HG02759 (cell line): ENCODE measurements around the gene SNX9.
A peak's percentile ranks its signal among the peaks of the same experiment; 100 is the strongest.
"Not testable (repeated sequence)": the region's sequence is repeated elsewhere in the genome, so short reads cannot be mapped to it uniquely, and the experiment has no call there.

ENCODE experiments used
- ATAC-seq: cut with Tn5 transposase; IDR thresholded peaks from one replicate; pipeline ENCODE4 v1.9.1; 2021; ENCODE audit warnings: mild to moderate bottlenecking, moderate library complexity; ENCODE audit not compliant: unreplicated experiment

SNX9 gene

DNA sequence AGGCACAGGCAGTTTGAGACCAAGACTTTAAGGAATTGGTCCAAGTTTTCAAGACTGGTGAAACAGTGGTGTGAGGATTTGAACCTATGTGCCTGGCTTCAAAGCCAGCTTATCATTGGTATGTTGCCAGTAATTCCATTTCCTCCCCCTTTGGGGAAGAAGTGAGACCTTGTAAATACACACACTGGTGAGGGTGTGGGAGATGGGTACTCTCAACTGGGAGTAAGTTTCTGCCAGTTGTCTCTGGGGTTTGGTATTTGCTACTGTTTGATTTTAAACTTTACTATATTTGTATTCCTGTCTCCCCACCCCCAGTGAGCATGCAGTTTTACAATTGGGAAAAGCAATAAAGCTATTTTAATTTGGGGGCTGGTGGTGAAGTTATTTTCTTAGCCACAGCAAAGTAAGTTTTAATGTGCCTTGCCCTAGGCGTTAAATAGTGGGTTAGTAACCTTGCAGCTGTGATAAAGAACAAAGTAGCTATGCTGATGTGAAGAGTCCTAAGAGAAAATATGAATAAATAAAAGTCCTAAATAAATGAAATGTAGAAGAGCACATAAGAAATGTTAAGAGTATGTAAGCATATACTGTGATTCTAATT is 31.0 kb downstream of the SNX9 start:
- no peak for ATAC-seq

DNA sequence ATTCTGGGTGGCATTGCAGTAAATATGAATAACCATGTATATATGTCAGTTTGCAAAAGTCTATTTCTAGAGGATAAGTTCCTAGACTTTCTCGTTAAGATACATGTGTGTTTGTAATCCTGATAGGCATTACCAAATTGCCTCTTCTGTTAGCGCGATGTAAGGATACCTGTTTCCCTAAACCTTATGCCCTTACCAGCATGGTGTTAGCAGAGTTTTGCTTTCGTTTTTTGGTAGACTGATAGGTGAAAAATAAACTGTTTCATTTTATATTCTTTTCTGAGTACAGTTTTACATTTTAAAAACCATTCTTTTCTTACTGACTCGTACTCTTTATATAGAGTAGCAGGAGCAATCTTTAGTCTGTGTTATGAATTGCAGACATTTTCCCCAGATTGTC is 32.3 kb downstream of the SNX9 start:
- ATAC-seq = no peak

DNA sequence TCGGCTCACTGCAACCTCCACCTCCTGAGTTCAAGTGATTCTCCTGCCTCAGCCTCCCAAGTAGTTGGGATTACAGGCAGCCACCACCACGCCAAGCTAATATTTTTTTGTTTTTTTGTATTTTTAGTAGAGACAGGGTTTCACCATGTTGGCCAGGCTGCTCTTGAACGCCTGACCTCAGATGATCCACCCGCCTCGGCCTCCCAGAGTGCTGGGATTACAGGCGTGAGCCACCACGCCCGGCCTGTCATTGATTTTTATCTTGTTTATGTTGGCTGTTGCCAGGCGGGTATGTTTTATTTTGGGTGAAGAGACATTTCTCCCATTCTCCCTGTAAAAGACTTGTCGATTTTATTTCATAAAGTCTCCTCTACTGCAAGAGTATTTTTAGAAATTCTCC is 32.8 kb downstream of the SNX9 start:
- not testable (repeated sequence) for ATAC-seq

DNA sequence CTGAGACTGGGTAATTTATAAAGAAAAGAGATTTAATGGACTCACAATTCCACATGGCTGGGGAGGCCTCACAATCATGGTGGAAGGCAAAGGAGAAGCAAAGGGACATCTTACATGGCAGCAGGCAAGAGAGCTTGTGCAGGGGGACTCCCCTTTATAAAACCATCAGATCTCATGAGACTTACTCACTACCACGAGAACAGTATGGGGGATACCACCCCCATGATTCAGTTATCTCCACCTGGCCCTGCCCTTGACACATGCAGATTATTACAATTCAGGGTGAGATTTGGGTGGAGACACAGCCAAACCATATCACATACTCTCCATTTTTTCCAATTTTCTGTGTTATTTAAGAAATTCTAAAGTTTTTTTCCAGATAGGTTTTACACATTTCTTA is 35.6 kb downstream of the SNX9 start:
- not testable (repeated sequence) for ATAC-seq

DNA sequence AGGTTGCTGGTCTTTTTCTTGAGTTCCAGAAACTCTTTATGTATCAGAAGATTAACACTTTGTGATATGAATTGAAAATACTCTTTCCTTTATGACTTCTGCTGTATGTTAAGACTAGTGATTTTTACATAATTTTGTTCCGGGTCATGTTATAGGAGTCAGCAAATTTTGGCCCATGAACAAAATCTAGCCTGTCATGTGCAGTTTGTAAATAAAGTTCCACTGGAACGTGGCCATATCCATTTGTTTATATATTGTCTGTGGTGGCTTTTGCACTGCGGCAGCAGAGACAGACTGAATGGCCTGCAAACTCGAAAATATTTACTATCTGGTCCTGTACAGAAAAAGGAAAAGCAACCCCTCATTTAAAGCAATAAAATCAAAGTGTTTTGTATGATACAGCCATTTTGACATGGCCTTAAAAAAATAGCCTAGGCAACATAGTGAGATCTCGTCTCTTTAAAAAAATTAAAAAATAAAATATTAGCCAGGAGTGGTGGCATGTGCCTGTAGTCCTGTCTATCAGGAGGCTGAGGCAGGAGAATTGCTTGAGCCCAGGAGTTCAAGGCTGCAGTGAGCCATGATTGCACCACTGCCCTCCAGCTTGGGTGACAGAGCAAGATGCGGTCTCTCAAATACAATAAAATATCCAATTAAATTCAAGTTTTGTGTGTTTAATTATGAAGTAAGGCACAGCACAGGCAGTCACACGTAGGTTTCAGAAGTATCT is 36.9 kb downstream of the SNX9 start:
- no peak for ATAC-seq

DNA sequence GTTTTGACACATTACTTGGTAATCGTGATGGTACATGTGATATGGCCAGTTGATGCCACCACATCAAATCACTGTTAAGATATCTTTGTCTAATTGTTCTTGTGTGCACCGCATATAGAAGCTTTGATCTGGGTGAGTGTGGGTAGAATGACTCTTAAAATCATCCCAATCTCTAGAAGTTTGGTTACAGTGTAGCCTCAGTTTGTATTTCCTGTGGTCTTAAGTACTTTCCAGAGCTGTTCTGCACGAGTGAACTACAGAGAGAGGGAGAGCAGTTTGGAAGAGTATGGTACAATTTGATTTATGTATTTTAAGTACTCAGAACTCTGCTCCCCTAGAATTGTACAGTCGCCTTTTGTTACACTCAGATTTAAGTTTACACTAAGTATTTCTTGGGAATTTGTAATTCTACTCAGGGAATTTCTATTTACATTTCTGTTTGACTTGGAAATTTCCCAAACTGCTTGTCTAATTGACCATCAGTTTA is 37.5 kb downstream of the SNX9 start:
- ATAC-seq = no peak

DNA sequence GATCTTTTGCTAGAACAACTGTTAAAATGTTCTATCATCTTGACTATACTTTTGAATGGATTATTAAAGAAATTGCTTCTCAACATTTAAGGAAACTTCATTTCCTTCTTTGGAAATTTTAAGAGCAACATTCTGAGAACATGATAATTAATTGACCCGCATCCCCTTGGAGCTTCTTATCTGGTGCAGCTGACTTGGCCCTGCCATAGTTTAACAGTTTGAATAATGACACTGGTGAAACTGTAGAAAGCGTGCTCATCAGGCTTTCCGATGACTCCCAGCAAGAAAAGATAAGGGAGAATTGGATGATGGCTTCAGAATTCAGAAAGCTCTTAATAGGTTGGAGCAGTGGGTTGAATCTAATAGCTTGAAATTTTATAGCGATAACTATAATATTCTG is 38.1 kb downstream of the SNX9 start:
- no peak for ATAC-seq

DNA sequence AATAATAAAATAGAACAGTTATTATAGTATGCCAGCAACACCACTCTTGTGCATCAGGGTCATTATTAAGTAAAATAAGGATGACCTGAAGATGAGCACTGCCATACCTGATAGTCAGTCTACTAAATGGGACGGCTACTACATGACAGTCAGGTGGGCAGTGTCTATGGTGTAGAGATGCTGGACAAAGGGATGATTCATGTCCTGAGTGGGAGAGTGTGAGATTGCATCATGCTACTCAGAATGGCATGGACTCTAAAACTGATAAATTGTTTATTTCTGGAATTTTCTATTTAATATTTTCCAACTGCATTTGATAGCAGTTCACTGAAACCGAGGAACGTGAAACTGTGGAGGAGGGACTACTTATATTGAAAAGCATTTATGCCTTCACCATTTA is 38.8 kb downstream of the SNX9 start:
- no peak for ATAC-seq

DNA sequence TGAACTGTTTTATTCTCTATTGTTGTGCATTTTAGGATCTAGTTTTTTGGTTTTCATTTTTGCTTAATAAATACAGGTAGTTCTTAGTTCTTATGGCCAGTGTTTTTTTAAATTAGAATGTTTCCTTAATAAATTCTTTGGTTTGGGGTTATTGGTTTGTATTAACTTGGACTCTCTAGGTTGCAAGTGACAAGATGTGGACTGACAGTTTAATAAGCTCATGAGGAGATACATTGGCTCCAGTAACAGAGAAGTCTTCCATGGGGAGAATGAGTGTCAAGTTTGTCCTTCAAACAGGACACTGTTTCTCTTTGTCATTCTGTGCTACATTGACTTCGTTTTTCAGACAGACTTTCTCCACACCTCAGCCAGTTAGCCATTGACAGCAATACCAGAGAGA is 39.7 kb downstream of the SNX9 start:
- no peak for ATAC-seq

DNA sequence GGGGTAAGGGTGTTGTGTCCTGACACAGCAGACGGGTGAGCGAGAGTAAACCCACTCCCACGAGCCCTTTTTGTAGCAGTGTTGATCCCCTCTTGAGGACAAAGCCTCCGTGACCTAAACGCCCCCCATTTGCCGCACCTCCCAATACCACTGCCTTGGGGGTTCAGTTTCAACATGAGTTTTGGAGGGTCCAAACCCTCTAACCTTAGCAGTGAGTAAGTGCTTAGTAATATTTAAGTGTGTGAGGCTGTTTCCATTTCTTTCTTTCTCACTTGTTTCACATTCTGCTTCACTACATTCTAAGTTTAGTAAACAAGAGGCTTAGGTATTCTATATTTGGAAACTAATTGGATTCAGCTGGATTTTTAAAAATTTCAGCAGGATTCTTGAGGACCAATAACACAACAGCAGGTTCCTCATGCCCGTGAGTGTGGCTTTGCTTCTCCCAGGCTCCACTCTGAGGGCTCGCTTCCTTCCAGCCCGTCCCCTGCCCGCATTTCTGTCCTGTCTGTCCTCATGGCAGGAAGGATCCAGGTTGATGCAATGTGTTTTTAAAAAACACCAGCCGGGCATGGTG is 41.2 kb downstream of the SNX9 start:
- ATAC-seq = no peak

DNA sequence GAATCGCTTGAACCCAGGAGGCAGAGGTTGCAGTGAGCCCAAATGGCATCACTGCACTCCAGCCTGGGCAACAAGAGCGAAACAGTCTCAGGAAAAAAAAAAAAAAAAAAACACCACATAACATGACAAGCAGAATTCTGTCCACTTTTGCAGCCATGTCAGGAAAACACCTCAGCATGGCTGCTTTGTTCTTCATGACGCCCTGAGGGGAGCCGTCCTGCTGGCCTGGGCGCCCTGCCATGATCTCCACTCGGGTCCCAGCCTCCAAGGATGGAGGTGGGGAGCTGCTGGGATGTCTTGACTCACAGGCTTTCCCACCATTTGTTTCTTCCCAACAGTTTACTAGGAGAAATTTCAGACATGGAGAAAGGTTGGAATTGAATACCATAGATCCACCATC is 42.2 kb downstream of the SNX9 start:
- ATAC-seq = no peak

DNA sequence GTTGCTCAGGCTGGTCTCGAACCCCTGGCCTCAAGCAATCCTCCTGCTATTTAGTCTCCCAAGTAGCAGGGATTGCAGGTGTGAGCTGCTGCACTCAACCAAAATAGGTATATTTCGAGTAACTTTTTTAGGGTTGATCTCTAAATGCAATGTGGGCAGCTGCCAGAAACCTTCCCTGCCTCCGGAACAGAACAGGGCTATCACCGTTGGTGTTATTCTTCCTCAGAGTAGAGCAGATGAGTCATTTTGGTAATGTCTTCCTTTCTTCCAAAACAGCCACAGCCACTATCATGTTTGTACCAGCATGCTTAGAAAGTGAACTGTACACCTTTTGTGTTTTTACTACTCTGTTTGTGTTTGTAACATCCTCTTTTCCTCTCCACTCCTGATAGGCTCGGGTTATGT is 44.1 kb downstream of the SNX9 start:
- ATAC-seq = no peak

DNA sequence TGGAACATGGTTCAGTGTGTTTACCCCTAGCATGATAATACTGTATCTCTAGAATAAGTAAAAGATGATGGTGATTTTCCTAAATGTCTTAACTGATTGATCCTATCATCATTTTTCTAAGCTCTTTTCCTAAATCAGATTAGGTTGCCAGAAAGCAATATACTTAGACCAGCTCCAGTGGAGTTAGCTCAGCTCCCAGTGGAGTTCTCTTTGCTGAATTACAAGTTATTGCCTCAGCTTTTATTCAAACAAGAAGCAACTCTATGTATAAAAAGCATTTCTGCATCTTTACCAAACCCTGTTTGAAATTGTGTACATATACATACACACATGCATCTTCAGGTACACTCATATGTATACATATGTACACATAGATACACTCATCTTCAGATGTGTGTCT is 44.9 kb downstream of the SNX9 start:
- no peak for ATAC-seq

DNA sequence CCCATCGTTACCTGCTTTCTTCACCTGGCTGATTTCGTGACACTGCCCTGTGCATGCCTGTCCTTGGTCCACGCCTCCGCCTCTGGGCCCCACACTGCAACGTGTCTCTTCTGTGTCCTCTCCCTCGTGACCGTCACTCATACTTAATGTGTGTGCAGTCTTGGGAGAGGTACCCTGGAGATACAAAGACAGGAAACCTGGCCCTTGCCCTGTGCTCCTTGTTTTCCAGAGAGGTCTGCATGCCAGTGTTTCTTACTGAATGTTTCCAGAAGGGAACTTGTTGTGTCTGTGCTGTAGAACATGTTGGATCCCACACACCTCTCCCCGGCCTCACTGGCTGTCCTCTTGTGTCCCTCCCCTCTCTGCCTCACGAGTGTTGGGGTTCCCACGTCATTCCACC is 45.8 kb downstream of the SNX9 start:
- ATAC-seq = no peak

DNA sequence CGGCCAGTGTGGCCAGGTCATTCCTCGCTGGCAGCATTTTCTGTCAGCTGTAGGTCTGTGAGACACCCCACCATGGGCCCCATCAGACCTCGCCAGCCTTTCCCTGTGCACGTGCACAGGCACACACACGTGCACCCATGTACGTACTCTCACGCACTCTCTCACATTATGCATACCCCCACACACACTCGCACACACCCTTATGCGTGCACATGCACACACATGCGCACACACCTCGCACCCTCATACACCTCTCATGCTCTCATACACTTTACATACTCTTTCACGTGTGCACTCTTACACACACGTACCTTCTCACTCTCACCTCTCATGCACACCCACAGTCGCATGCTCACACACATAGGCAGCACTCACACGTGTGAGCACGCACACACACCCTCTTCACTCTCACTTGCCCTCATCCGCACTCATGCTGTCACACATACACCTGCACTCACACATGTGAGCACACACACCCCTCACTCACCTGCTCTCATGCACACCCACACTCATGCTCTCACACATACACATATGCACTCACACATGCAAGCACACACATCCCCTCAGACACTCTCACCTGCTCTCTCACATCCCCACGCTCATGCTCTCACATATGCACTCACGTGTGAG is 46.7 kb downstream of the SNX9 start:
- no peak for ATAC-seq

DNA sequence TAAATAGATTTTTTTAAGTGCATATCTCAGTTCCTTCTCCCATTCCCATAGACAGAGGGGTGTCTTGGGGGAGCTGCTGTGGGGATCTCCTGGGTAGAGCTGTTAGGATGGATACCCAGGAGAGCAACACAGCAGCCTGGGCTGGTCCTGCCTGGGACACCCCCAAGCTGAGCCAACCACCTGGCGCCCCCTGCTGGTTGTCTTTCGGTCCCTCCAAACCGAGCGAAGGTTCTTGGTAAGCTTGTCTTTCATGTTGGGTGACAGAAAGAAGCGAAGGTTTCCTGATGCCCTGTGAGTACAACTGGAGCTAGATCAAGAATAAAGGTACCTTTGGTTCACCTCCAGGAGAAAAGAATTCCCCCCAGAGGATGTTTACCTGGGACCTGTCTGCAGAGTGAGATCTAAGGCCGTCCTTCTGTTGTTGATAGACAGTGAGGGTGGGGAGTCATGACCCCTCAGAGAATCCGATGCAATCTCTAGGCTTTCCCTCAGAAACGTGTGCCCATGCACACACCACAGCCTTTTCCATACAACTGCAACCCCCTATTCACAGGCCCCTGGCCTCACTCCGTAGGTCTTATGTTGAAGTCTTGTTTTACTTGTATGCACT is 50.8 kb downstream of the SNX9 start:
- peak; percentile 79 for ATAC-seq

DNA sequence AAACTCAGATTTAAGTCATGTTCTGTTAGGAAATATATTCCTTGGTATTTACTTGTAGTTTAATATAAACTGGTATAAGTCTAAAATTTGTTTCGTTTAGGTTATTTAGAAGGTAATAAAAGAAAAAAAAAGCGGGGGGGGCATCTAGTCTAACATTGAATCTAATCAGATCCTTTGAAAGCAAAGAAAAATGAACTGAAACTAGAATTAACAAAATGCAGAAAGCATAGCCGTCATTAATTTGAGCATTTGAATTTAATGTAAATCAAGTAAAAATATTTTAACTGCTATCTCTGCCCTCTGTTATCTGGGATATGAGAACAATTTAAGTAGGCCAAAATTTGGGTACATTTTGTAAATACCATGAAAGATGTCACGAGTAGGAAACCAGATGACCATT is 54.1 kb downstream of the SNX9 start:
- ATAC-seq = no peak

DNA sequence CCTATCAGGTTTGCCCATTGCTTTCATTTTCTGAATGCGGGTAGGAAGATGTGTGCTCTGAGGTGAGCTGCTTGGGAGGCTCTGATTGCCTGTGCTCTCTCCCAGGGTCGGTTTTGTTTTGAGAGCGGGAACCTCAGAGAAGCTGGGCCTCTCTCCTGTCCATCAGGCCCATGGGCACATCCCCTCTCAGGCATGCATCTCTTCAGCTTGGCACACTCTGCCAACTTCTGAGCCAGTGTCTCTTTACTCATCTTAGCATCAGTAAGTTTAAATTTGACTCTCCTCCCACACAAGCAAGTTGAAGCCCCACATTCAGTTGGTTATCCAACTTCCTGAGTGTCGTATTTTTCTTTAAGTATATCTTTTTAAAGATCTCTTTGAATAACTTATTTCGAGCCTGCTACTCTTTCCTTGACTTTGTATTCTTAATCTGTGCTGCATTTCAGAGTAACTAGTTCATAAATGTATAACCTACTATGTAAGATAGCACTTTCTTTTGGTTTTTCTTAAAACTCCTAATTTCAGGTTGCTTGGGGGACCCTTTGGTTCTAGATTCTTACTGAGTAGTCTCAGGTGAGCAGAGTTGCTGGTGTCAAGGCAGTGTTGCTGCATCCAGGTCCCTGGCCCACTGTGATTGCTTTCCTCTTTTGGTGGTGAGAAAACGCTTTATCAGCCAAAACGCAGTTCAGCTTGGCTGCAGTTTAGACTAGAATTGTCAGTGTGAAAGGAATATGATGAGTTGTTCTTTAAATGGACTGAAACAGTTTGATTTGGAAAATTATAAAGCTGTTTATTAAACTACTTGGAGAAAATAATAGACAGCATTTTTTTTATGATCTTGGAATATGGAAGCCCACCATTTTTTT is 54.8 kb downstream of the SNX9 start:
- no peak for ATAC-seq

DNA sequence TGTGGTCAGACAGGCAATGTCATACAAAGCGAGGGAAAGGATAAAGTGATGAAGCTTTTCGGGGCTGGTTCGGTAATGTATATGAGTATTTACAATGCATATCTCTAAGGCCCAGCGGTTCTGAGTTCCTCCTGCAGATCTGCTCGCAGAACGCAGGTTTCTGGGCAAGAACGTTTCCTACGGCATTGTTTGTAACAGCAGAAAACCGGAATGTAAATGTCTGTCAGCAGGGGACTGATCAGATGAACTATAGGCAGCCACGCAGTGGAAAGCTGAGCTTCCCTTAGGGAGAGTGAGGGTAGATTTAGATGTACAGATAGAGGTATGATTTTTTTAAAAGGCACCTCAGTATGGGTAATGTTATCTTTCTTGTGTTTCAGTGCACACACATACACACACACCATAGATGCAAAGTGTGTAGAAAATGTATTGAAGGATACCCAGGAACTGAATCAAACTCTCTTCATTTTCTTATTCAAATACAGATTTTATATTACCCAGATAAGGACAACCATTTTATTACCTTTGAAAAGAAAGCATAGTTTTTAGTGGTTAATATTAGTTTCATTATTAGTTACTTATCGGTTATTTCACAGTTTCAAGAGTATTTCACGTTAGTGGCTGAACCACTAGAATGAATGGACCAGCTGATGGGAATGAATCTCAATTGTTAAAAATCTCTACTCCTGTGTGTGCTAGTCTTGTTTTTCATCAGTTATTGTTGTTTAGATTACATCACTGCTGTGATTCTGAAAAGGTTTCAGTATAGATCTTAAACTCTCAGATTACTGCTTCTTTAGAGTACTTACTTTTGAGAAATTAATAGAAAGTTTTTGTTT is 56.2 kb downstream of the SNX9 start:
- peak; percentile 87 for ATAC-seq

DNA sequence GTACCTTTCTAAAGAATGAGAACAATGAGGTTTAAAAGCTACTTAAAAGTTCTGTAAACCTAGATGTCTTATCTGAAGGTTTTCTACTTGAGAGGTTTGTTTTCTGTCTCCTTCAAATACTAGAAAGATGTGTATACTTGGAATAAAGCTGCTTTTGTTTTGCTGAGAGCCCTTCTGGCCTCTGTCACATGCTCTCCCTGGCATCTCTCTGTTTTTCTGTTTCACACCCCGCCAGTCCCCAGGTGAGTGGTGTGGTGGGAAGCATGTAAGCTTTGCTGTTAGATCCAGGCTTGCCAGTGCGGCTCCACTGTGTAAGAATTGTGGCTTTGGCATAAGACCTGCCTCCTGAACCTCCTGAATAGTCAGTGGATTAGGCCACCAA is 56.8 kb downstream of the SNX9 start:
- peak; percentile 38 for ATAC-seq
